ENCODE measurements around the gene RPS17. TPM values are rescaled to one million over a fixed set of nuclear protein-coding genes. Genes with fewer than 3 reads are reported as not detected.
A peak's percentile ranks its signal among the peaks of the same experiment; 100 is the strongest.

RPS17 gene
- total RNA-seq, 2 donors from 2014 or later: 987 to 1,378 TPM

- no peaks in the 10 kb centered on the region for H3K27me3 ChIP-seq
- WGBS, 2 donors: 61 to 68% methylated on average over 3 of the region's 3 CpGs
- ATAC-seq (no peak), DNase-seq (no peak)
- H3K36me3 ChIP-seq (replicated peaks in 1 of 2; ENCODE audit: insufficient read depth in 1 of 2, low read depth in 2 of 2): no peaks in the 10 kb centered on the region
- H3K27ac ChIP-seq: no peak overlapping the region
- intact Hi-C loops (cut with DNase I): no loop called here
- H3K4me1 ChIP-seq: peaks cover 13% of the 10 kb centered on the region
- H3K9me3 ChIP-seq: no peaks in the 10 kb centered on the region
- H3K4me3 ChIP-seq: no peak overlapping the region
- TF ChIP-seq CTCF (IDR thresholded peaks at IDR 0.05): no peak
- no peak for TF ChIP-seq POLR2A (IDR thresholded peaks at IDR 0.05)
These were observed 35.1 kb upstream of the RPS17 start for GRCh38 chr15:82575335-82575734.

GRCh38 chr15:82572986-82573385 is 32.7 kb upstream of the RPS17 start:
- WGBS, 2 donors: 73 to 86% methylated on average over 3 of the region's 3 CpGs

GRCh38 chr15:82572311-82572710 is 32.1 kb upstream of the RPS17 start:
- 55 to 65% methylated on average over 4 to 5 of the region's 5 CpGs for WGBS, 2 donors
- Histone ChIP-seq H3K4me1 (peaks cover 13% of the 10 kb centered on the region), H3K27me3 (no peaks in the 10 kb centered on the region), H3K27ac (no peak overlapping the region), H3K4me3 (no peak overlapping the region), H3K9me3 (no peaks in the 10 kb centered on the region), H3K36me3 (replicated peaks in 1 of 2; ENCODE audit: insufficient read depth in 1 of 2, low read depth in 2 of 2) (no peaks in the 10 kb centered on the region)
- DNase-seq (peak in 1 of 4 donors; percentile 19), ATAC-seq (peak; percentile 22)
- TF ChIP-seq CTCF (IDR thresholded peaks at IDR 0.05) (no peak), POLR2A (IDR thresholded peaks at IDR 0.05) (no peak)
- intact Hi-C loops (cut with DNase I): no loop called here

More at GRCh38 chr15:82572986-82573385, 32.7 kb upstream of the RPS17 start:
- Histone ChIP-seq H3K27ac (no peak overlapping the region), H3K27me3 (no peaks in the 10 kb centered on the region), H3K4me1 (peaks cover 13% of the 10 kb centered on the region), H3K36me3 (replicated peaks in 1 of 2; ENCODE audit: insufficient read depth in 1 of 2, low read depth in 2 of 2) (no peaks in the 10 kb centered on the region), H3K9me3 (no peaks in the 10 kb centered on the region), H3K4me3 (no peak overlapping the region)
- ATAC-seq (no peak), DNase-seq (no peak)
- TF ChIP-seq CTCF (IDR thresholded peaks at IDR 0.05): no peak
- no peak for TF ChIP-seq POLR2A (IDR thresholded peaks at IDR 0.05)
- intact Hi-C loops (cut with DNase I): no loop called here

- 0 to 1% methylated on average over 4 to 17 of the region's 17 CpGs for WGBS, 2 donors
- intact Hi-C loops (cut with DNase I): no loop called here
- ATAC-seq (peak; percentile 72), DNase-seq (peak; percentile 28 to 64 (median 50))
- H3K9me3 ChIP-seq: no peaks in the 10 kb centered on the region
- no peaks in the 10 kb centered on the region for H3K27me3 ChIP-seq
- no peak for TF ChIP-seq CTCF (IDR thresholded peaks at IDR 0.05)
- peak in 1 of 3 donors; percentile 22 for TF ChIP-seq POLR2A (IDR thresholded peaks at IDR 0.05)
- H3K36me3 ChIP-seq (replicated peaks in 1 of 2; ENCODE audit: insufficient read depth in 1 of 2, low read depth in 2 of 2): no peaks in the 10 kb centered on the region
- H3K27ac ChIP-seq: peak overlapping the region in 2 of 4 donors; percentile 11 to 25
- peaks cover 13% of the 10 kb centered on the region for H3K4me1 ChIP-seq
- H3K4me3 ChIP-seq: no peak overlapping the region
These were observed 31.5 kb upstream of the RPS17 start for GRCh38 chr15:82571722-82572222.
